A673 (cell line): Measurements from ENCODE around the gene CXCL12. TPM values are rescaled to one million over a fixed set of nuclear protein-coding genes. Genes with fewer than 3 reads are reported as not detected.

Experiments used
- BruUV-seq: library from RNA; stranded (reverse); fragments of 400-500 nt; replicated peaks from 2 replicates; lab custom pipeline; 2021; lab: Mats Ljungman, UMichigan
- CTCF ChIA-PET: fragments of 300-600 bp; sonication (Branson Sonifier 250); formaldehyde crosslinking; loops from one replicate; lab custom pipeline; 2022; ENCODE audit warnings: antibody characterized with exemption; lab: Charles Lee
- POLR2A ChIA-PET: fragments of 300-600 bp; sonication (Branson Sonifier 250); formaldehyde crosslinking; loops from one replicate; lab custom pipeline; 2022; ENCODE audit warnings: antibody characterized with exemption; ENCODE audit not compliant: low non-redundant PET; lab: Charles Lee
- DNase-seq: peaks from one replicate; pipeline ENCODE4 v3.0.0-alpha.2; 2015; ENCODE audit warnings: low spot score
- H3K27ac ChIP-seq: fragments of 200-600 bp; sonication (generic); 2 replicates; pipeline ENCODE4 v1.5.1; 2016; ENCODE audit warnings: mixed run types, low read depth, mild to moderate bottlenecking, mixed read lengths, antibody characterized with exemption, low read length; ENCODE audit not compliant: poor library complexity, severe bottlenecking
- H3K27me3 ChIP-seq: fragments of 200-600 bp; sonication (generic); replicated peaks from 2 replicates; pipeline ENCODE4 v1.6.1; 2017; ENCODE audit warnings: mixed run types, low read depth, mild to moderate bottlenecking, mixed read lengths, antibody characterized with exemption, low read length; ENCODE audit not compliant: insufficient read depth, poor library complexity
- H3K36me3 ChIP-seq: fragments of 200-600 bp; sonication (generic); 2 replicates; pipeline ENCODE4 v1.6.1; 2016; ENCODE audit warnings: mixed run types, mild to moderate bottlenecking, mixed read lengths, antibody characterized with exemption, low read length; ENCODE audit not compliant: insufficient read depth, poor library complexity, severe bottlenecking
- H3K4me1 ChIP-seq: fragments of 200-600 bp; sonication (generic); 2 replicates; pipeline ENCODE4 v1.6.1; 2017; ENCODE audit warnings: mixed run types, mild to moderate bottlenecking, mixed read lengths, antibody characterized with exemption, low read length; ENCODE audit not compliant: insufficient read depth, poor library complexity, severe bottlenecking
- H3K4me3 ChIP-seq: fragments of 200-600 bp; sonication (generic); 2 replicates; pipeline ENCODE4 v1.5.1; 2016; ENCODE audit warnings: low read depth, mixed run types, mild to moderate bottlenecking, mixed read lengths, low read length; ENCODE audit not compliant: poor library complexity, severe bottlenecking
- H3K9me3 ChIP-seq: fragments of 200-600 bp; sonication (generic); 2 replicates; pipeline ENCODE4 v1.6.1; 2016; ENCODE audit warnings: mixed run types, low read depth, mild to moderate bottlenecking, mixed read lengths, antibody characterized with exemption, low read length; ENCODE audit not compliant: poor library complexity, severe bottlenecking
- EZH2 ChIP-seq: fragments of 200-600 bp; sonication (generic); IDR thresholded peaks from 2 replicates; pipeline ENCODE4 v1.6.1; 2017; ENCODE audit warnings: borderline replicate concordance, low read depth, mild to moderate bottlenecking, mixed read lengths, antibody characterized with exemption, low read length; ENCODE audit not compliant: poor library complexity, severe bottlenecking
- intact Hi-C: fragments of 100-400 bp; cut with micrococcal nuclease; formaldehyde crosslinking; loops from one replicate; pipeline ENCODE4 v1.10.0; 2022; ENCODE audit not compliant: unreplicated experiment
- total RNA-seq: library from RNA; stranded (reverse); gene quantifications from 2 replicates; pipeline ENCODE4 v1.2.3, GENCODE V29; 2021
- TF ChIP-seq, protein P1 (sequence below): fragments of 300-800, 200-600 bp; sonication (generic); conservative IDR thresholded peaks from 2 replicates; pipeline ENCODE4 v1.5.1; 2017; ENCODE audit warnings: low read depth, mild to moderate bottlenecking, antibody characterized with exemption, low read length, moderate library complexity, mixed read lengths

Gene CXCL12
- total RNA-seq, 1 experiment from 2014 or later, result 0.30 TPM

DNA sequence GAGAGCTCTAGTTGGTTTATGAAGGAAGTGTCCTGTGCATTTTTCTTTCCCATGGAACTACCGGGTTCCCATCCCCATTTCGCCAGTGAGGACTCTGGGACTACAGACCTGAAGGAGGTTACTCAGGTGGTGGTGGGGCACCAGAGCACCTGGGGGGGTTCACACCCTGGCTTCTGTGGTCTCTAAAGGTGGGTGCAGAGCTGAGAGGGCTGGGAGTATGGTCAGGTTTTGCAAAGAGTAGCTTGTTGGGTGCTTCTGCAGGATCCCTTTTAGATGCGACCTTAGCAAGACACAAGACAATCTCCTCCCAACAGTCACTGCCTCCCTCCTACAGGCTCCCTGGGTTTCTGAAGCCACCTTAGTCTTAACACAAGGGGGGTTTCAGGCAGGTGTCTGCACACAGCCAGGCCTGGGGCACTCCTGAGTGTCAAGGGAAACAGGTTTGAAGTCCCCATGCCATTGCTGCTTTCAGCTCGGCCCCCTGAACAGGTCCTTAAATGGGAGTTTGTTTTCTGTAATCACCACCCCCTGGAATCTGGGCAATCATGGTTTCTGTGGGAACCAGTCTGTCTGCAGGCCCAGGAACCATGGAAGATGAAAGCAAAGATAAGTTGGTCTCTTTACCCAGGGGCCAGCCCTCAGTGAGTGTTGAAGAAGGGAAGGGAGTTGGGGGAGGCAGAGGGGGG lies 9.9 kb upstream of the CXCL12 start:
- Histone ChIP-seq H3K27me3 (no peaks in the 10 kb centered on the region), H3K4me3 (no peak overlapping the region), H3K27ac (no peak overlapping the region), H3K36me3 (no peaks in the 10 kb centered on the region), H3K9me3 (no peaks in the 10 kb centered on the region), H3K4me1 (no peaks in the 10 kb centered on the region)
- no peak for DNase-seq
- BruUV-seq, result no TSS peak
- intact Hi-C loops, result no loop called here
- TF ChIP-seq EZH2, result no peak
- TF ChIP-seq, protein P1, sequence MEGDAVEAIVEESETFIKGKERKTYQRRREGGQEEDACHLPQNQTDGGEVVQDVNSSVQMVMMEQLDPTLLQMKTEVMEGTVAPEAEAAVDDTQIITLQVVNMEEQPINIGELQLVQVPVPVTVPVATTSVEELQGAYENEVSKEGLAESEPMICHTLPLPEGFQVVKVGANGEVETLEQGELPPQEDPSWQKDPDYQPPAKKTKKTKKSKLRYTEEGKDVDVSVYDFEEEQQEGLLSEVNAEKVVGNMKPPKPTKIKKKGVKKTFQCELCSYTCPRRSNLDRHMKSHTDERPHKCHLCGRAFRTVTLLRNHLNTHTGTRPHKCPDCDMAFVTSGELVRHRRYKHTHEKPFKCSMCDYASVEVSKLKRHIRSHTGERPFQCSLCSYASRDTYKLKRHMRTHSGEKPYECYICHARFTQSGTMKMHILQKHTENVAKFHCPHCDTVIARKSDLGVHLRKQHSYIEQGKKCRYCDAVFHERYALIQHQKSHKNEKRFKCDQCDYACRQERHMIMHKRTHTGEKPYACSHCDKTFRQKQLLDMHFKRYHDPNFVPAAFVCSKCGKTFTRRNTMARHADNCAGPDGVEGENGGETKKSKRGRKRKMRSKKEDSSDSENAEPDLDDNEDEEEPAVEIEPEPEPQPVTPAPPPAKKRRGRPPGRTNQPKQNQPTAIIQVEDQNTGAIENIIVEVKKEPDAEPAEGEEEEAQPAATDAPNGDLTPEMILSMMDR, result no peak
- ChIA-PET CTCF (no interaction called here), POLR2A (no interaction called here)

DNA sequence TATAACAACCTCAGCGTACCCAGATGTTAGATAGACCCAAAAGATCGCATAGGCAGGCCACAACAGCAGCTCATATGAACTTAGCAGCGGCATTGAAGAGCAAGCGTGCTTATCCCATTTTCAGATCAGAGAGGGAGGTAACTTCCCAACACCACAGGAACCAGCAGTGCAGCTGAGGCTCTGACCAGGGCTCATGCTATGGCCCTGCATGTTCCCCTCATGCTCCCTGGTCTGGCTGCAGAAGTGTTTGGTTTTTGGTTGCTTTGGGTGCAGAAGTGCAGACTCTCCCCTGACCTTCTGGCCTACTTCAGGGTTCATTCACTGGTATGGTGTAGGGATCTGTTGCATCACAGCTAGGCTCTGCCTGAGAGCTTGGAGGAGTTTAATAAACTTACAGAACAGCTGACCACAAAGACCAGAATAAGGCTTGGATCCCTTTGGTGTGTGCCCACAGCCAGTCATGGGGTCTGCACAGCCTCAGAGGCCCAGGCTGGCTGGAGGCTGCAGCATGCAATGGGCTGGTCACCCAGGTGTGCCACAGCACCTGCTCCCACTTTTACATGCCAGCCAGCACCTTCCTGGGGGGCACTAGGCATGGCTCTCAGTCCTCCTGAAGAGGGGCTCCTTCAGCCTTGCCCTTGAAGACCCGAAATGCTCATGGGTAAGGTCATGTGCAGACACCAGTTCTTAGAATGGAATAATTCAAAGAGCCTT lies 9.1 kb upstream of the CXCL12 start:
- BruUV-seq, result no TSS peak
- Histone ChIP-seq H3K4me1 (no peaks in the 10 kb centered on the region), H3K36me3 (no peaks in the 10 kb centered on the region), H3K27me3 (no peaks in the 10 kb centered on the region), H3K9me3 (no peaks in the 10 kb centered on the region), H3K4me3 (no peak overlapping the region), H3K27ac (no peak overlapping the region)
- no peak for TF ChIP-seq EZH2
- TF ChIP-seq, protein P1, result no peak
- CTCF ChIA-PET, result interaction anchor here (0.5 kb wide), 1 partner anchor 704 kb away, joined by 3 read pairs; no protein-coding TSS in a partner anchor
- no peak for DNase-seq
- POLR2A ChIA-PET, result no interaction called here
- intact Hi-C loops, result no loop called here

DNA sequence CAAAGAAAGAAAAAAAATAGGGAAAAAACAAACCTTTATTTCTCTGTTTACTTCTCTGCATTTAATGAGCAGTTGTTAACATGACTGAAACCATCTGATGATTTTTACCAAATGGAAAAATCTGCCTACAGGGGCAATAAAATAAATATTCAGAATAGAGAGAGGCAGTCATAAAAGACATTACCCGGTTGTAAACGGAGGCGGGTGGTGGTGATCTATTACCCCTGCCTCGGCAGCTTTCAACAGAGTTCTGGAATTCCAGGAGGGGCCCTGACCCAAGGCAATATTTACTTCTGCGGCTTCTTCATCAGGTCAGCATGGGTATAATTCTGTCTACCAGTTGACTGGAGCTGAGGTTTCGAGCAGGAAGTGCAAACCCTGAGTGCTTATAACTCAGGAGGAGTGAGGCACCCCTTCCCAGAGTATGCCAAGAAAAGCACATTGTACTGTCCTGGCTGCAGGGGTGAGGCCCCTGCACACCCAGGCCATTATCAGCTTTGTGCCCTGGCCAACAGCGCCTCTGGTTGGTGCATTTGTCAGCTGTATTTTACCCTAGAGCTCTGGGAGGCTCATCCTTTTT lies 8.2 kb upstream of the CXCL12 start:
- Histone ChIP-seq H3K36me3 (no peaks in the 10 kb centered on the region), H3K27ac (no peak overlapping the region), H3K4me1 (no peaks in the 10 kb centered on the region), H3K9me3 (no peaks in the 10 kb centered on the region), H3K4me3 (no peak overlapping the region), H3K27me3 (no peaks in the 10 kb centered on the region)
- POLR2A ChIA-PET, result no interaction called here
- DNase-seq, result no peak
- no peak for TF ChIP-seq EZH2
- TF ChIP-seq, protein P1, result no peak
- CTCF ChIA-PET, result interaction anchor here (0.5 kb wide), 1 partner anchor 703 kb away, joined by 3 read pairs; no protein-coding TSS in a partner anchor
- intact Hi-C loops, result no loop called here
- BruUV-seq, result no TSS peak
